Adipocyte (in vitro differentiated cells): Measurements from ENCODE around the gene ZFPM1.

Source experiments
- DNase-seq: peaks from one replicate; pipeline ENCODE4 v3.0.0-alpha.2; 2015; ENCODE audit warnings: low read depth
- H3K27me3 ChIP-seq: replicated peaks from 2 replicates; pipeline ENCODE4 v1.7.0; 2013; ENCODE audit warnings: mild to moderate bottlenecking, low read length, moderate library complexity; ENCODE audit not compliant: control insufficient read depth, insufficient read depth
- H3K36me3 ChIP-seq: 2 replicates; pipeline ENCODE4 v1.7.0; 2013; ENCODE audit warnings: low read length, mild to moderate bottlenecking, moderate library complexity; ENCODE audit not compliant: control insufficient read depth, insufficient read depth, severe bottlenecking
- H3K4me1 ChIP-seq: 2 replicates; pipeline ENCODE4 v1.7.0; 2013; ENCODE audit warnings: mild to moderate bottlenecking, low read length, moderate library complexity; ENCODE audit not compliant: control insufficient read depth, insufficient read depth
- H3K4me3 ChIP-seq: 2 replicates; pipeline ENCODE4 v1.7.0; 2013; ENCODE audit warnings: mild to moderate bottlenecking, low read length, moderate library complexity
- H3K9ac ChIP-seq: 2 replicates; pipeline ENCODE4 v1.7.0; 2013; ENCODE audit warnings: mild to moderate bottlenecking, low read length, moderate library complexity
- H3K9me3 ChIP-seq: 2 replicates; pipeline ENCODE4 v1.7.0; 2013; ENCODE audit warnings: mild to moderate bottlenecking, low read length, moderate library complexity; ENCODE audit not compliant: control insufficient read depth

Gene ZFPM1

GRCh38 chr16:88508868-88509748, 56.0 kb downstream of the ZFPM1 start:
- no peaks in the 10 kb centered on the region for H3K27me3 ChIP-seq
- H3K36me3 ChIP-seq, result no peaks in the 10 kb centered on the region
- H3K9me3 ChIP-seq, result no peaks in the 10 kb centered on the region
- no peak for DNase-seq
- no peak overlapping the region for H3K9ac ChIP-seq
- no peaks in the 10 kb centered on the region for H3K4me1 ChIP-seq
- no peak overlapping the region for H3K4me3 ChIP-seq

DNA sequence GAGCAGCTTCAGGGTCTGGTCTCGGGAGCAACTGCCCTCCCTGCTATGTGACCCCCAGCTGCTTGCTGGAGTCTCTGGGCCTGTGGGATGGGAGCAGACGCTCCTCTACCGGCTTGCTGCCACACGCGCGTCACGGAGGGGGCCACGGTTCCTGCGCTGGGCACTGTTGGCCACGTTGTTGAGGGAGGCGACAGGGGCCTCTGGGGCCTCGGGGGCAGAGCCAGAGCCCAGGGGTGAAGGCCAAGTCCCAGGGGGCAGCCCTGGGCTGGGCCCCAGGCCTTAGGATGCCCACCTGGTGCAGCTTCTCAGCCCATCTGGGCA, 56.6 kb downstream of the ZFPM1 start:
- Histone ChIP-seq H3K4me1 (no peaks in the 10 kb centered on the region), H3K9me3 (no peaks in the 10 kb centered on the region), H3K27me3 (no peaks in the 10 kb centered on the region), H3K4me3 (no peak overlapping the region), H3K36me3 (no peaks in the 10 kb centered on the region), H3K9ac (no peak overlapping the region)
- DNase-seq, result no peak

GRCh38 chr16:88510091-88510994, 57.3 kb downstream of the ZFPM1 start:
- peak; percentile 24 for DNase-seq
- Histone ChIP-seq H3K4me3 (no peak overlapping the region), H3K4me1 (no peaks in the 10 kb centered on the region), H3K9me3 (no peaks in the 10 kb centered on the region), H3K27me3 (no peaks in the 10 kb centered on the region), H3K36me3 (no peaks in the 10 kb centered on the region), H3K9ac (no peak overlapping the region)

GRCh38 chr16:88511060-88511459, 58.0 kb downstream of the ZFPM1 start:
- no peaks in the 10 kb centered on the region for H3K9me3 ChIP-seq
- DNase-seq, result no peak
- no peaks in the 10 kb centered on the region for H3K27me3 ChIP-seq

GRCh38 chr16:88511906-88512305, 58.8 kb downstream of the ZFPM1 start:
- Histone ChIP-seq H3K4me3 (no peak overlapping the region), H3K36me3 (no peaks in the 10 kb centered on the region), H3K27me3 (no peaks in the 10 kb centered on the region), H3K4me1 (no peaks in the 10 kb centered on the region), H3K9ac (no peak overlapping the region), H3K9me3 (no peaks in the 10 kb centered on the region)
- DNase-seq, result no peak

More at GRCh38 chr16:88511060-88511459, 58.0 kb downstream of the ZFPM1 start:
- no peak overlapping the region for H3K9ac ChIP-seq
- no peak overlapping the region for H3K4me3 ChIP-seq
- no peaks in the 10 kb centered on the region for H3K4me1 ChIP-seq
- H3K36me3 ChIP-seq, result no peaks in the 10 kb centered on the region

DNA sequence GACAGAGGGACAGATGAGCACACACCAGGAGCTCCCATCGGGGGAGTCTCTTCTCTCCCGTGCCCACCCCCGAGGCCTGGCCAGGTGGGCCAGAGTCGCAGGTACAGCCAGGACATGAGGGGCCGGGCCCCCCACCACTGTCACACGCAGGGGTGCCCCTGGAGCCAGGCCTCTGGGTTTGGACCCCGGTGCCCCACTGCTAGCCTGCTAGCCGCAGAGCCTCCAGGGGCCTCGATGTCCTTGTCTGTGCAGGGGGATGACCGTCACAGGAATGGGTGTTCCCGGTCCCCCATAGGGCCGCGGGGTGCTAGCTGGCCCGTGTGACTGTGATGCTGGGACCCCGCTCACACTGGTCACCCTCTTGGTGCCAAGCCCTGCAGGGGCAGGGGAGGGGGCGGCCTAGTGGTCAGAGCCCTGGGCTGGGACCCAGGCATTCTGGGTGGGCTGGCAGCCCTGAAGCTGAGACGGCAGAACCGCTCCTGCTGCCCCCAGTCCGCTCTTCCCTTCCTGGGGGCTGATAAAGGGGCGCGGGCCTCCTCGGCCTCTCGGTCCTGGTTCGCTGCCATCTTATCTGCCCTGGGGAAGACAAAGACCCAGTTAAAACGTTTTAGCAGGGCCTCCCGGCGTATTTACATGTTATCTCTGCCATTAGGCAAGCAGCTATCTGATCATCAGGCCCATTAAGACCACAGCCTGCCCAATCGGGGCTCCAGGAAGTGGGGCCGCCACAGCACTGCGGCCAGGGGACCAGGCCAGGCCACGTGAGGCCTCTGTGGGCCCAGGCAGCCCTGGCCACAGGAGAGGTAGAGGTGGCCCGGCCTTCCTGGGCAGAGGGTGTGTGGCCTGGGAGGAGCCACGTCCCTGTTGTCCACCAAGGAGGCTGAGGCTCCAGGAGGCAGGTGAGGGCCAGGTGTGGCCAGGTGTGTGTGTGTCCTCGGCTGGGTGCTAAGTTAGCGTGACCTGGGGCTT, 59.9 kb downstream of the ZFPM1 start:
- Histone ChIP-seq H3K9ac (no peak overlapping the region), H3K9me3 (no peaks in the 10 kb centered on the region), H3K27me3 (no peaks in the 10 kb centered on the region), H3K4me1 (no peaks in the 10 kb centered on the region), H3K4me3 (no peak overlapping the region), H3K36me3 (no peaks in the 10 kb centered on the region)
- no peak for DNase-seq

- Histone ChIP-seq H3K4me1 (no peaks in the 10 kb centered on the region), H3K9me3 (no peaks in the 10 kb centered on the region), H3K36me3 (no peaks in the 10 kb centered on the region), H3K27me3 (no peaks in the 10 kb centered on the region), H3K9ac (no peak overlapping the region), H3K4me3 (no peak overlapping the region)
- no peak for DNase-seq
Measured at GRCh38 chr16:88514070-88514469, 61.0 kb downstream of the ZFPM1 start.

DNA sequence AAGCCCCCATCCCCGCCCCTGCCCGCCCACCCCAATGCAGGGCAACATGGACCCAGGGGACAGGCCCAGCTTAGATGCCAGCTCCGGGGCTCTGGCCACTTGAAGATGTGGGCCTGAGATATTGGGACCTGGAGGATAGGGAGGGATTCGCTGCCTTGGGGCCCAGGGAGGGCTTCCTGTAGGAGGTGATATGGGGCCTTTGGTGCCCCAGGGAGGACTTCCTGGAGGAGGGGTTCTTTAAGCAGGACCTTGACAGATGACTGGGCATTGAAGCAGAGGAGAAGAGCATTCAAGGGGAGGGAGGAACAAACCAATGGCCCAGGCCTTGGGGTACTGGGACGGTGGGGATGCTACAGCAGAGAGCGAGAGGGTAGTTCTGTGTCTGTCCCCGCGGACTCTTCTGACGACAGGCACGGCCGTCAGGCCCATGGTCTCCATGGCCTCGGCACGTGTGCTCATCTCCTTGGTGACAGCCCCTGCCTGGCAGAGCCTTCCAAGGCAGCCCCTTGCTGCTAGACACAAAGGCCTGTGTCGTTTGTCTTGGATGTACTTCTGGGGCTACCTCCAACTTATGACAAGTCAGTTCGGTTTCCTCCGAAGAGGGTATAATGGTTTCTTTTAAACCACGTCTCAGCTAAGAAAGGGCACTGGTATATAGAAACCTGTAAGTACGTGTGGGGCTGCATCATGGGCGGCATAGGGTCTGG, 61.6 kb downstream of the ZFPM1 start:
- no peaks in the 10 kb centered on the region for H3K36me3 ChIP-seq
- no peak overlapping the region for H3K4me3 ChIP-seq
- H3K4me1 ChIP-seq, result no peaks in the 10 kb centered on the region
- no peak overlapping the region for H3K9ac ChIP-seq
- no peaks in the 10 kb centered on the region for H3K9me3 ChIP-seq
- DNase-seq, result no peak
- H3K27me3 ChIP-seq, result no peaks in the 10 kb centered on the region

- Histone ChIP-seq H3K4me3 (no peak overlapping the region), H3K36me3 (no peaks in the 10 kb centered on the region), H3K4me1 (no peaks in the 10 kb centered on the region), H3K27me3 (no peaks in the 10 kb centered on the region), H3K9ac (no peak overlapping the region), H3K9me3 (no peaks in the 10 kb centered on the region)
- DNase-seq, result no peak
Measured at GRCh38 chr16:88515371-88515770, 62.3 kb downstream of the ZFPM1 start.

DNA sequence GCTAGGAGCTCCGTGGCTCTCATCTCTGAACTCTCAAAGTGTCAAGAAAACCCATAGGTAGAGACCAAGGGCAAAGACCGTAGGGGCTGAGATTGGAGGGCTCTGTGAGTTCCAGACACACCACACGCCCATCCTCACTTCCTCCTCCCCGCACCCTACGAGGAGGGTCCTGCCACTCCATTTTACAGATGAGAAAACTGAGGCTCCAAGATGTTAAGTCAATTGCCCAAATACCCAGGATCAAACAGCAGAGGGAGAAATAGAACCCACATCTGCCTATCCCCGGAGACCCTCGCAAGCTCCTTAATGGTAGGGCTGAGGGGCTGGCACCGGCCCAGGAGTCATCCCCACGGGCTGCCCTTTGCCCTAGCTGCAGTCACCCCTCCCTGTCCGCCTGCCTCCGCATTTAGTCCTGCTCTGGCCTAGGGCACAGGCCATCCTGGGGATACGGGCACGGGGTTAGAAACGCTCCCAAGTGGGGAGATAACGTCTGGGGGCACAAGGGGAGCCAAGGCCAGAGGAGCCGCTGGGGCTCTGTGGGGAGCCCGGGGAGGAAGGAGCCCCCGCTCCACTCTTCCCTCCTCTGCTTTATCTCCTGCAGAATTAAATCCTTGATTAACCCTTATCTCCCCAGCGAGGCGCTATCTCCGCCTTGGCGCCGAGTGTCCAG, 63.0 kb downstream of the ZFPM1 start:
- no peaks in the 10 kb centered on the region for H3K9me3 ChIP-seq
- no peaks in the 10 kb centered on the region for H3K36me3 ChIP-seq
- no peak for DNase-seq
- H3K27me3 ChIP-seq, result no peaks in the 10 kb centered on the region
- H3K4me1 ChIP-seq, result no peaks in the 10 kb centered on the region
- no peak overlapping the region for H3K4me3 ChIP-seq
- H3K9ac ChIP-seq, result no peak overlapping the region
